HL-60 (cell line): Measurements from ENCODE around the gene ITSN1.

Experiments used
- CTCF ChIP-seq: IDR thresholded peaks from one replicate; pipeline ENCODE4 v1.5.1; 2011; ENCODE audit warnings: low read length, control low read depth, inconsistent platforms; ENCODE audit not compliant: insufficient read depth
- POLR2AphosphoS5 ChIP-seq: IDR thresholded peaks from 2 replicates; pipeline ENCODE4 v1.6.1; 2012; ENCODE audit warnings: low read depth

GRCh38 chr21:33650929-33651509 lies 8.7 kb downstream of the ITSN1 start:
- TF ChIP-seq POLR2AphosphoS5 = no peak
- no peak for TF ChIP-seq CTCF
